OCI-LY3 (cell line): Measurements from ENCODE around the gene HELT.

Source experiments
- H2AFZ ChIP-seq: fragments of 200-600, 300-600 bp; shearing (Covaris generic); 2 replicates; pipeline ENCODE4 v1.6.0; 2014; ENCODE audit warnings: antibody characterized with exemption, low read depth, low read length
- H3K27ac ChIP-seq: fragments of 200-600, 300-600 bp; sonication (generic); 2 replicates; pipeline ENCODE4 v1.5.1; 2014; ENCODE audit warnings: mild to moderate bottlenecking, low read length, moderate library complexity, mixed read lengths
- H3K27me3 ChIP-seq: fragments of 200-600, 300-600 bp; sonication (generic); 2 replicates; pipeline ENCODE4 v1.6.1; 2014; ENCODE audit warnings: low read depth, low read length, mixed read lengths
- H3K36me3 ChIP-seq: fragments of 200-600, 300-600 bp; sonication (generic); replicated peaks from 2 replicates; pipeline ENCODE3; 2014; ENCODE audit warnings: low read depth, low read length, mixed read lengths
- H3K4me1 ChIP-seq: fragments of 300-600, 200-600 bp; sonication (generic); 2 replicates; pipeline ENCODE4 v1.6.1; 2014; ENCODE audit warnings: low read length, mixed read lengths
- H3K4me2 ChIP-seq: fragments of 200-600, 300-600 bp; sonication (generic); 2 replicates; pipeline ENCODE4 v1.6.1; 2014; ENCODE audit warnings: low read length, mixed read lengths
- H3K4me3 ChIP-seq: fragments of 300-600, 200-600 bp; sonication (generic); 2 replicates; pipeline ENCODE4 v1.5.1; 2014; ENCODE audit warnings: antibody characterized with exemption, mild to moderate bottlenecking, low read length, moderate library complexity
- H3K79me2 ChIP-seq: fragments of 300-600, 200-600 bp; shearing (Covaris generic); 2 replicates; pipeline ENCODE4 v1.6.1; 2014; ENCODE audit warnings: mild to moderate bottlenecking, low read length, mixed read lengths
- H3K9ac ChIP-seq: fragments of 300-600, 200-600 bp; shearing (Covaris generic); 2 replicates; pipeline ENCODE4 v1.6.0; 2014; ENCODE audit warnings: mild to moderate bottlenecking, low read length, moderate library complexity
- H3K9me3 ChIP-seq: fragments of 200-600, 300-600 bp; shearing (Covaris generic); 2 replicates; pipeline ENCODE4 v1.6.1; 2014; ENCODE audit warnings: low read length, mixed read lengths; ENCODE audit not compliant: insufficient read depth
- H4K20me1 ChIP-seq: fragments of 200-600, 300-600 bp; sonication (generic); 2 replicates; pipeline ENCODE4 v1.6.1; 2016; ENCODE audit warnings: low read length, mixed read lengths; ENCODE audit not compliant: insufficient read depth
- EZH2phosphoT487 ChIP-seq: fragments of 200-600 bp; shearing (Covaris generic); IDR thresholded peaks from 2 replicates; pipeline ENCODE4 v1.6.1; 2018; ENCODE audit warnings: antibody characterized with exemption, mixed run types, low read depth
- TF ChIP-seq, protein P1 (sequence below): fragments of 200-600, 300-600 bp; sonication (generic); IDR thresholded peaks from 2 replicates; pipeline ENCODE4 v1.5.1; 2014; ENCODE audit warnings: antibody characterized with exemption, low read length, low read depth

Gene HELT

DNA sequence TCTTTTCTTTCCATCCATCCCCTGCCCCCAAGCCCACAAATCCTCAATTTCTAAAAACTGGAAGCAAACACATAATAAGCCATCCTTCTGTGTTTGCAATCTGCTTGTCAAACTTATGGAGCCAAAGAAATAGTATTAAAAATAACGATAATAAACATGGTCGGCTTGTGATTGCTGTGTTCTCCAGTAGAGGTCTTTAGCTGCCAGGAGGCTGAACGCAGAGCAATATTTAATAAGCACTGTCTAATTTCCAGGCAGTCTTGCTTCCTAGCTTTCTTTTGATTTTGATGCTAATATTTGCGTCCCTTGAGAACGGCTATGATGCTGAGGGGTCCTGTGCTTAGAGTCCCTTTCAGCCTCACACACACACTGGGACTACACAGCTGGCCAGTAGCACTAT, 3.2 kb upstream of the HELT start:
- Histone ChIP-seq H3K79me2 (no peaks in the 10 kb centered on the region), H3K9me3 (no peaks in the 10 kb centered on the region), H4K20me1 (no peaks in the 10 kb centered on the region), H3K36me3 (no peaks in the 10 kb centered on the region), H3K9ac (no peak overlapping the region), H3K4me1 (no peaks in the 10 kb centered on the region), H3K27me3 (no peaks in the 10 kb centered on the region), H3K4me3 (no peak overlapping the region), H2AFZ (no peak overlapping the region), H3K27ac (no peak overlapping the region), H3K4me2 (no peak overlapping the region)
- no peak for TF ChIP-seq EZH2phosphoT487
- TF ChIP-seq, protein P1, sequence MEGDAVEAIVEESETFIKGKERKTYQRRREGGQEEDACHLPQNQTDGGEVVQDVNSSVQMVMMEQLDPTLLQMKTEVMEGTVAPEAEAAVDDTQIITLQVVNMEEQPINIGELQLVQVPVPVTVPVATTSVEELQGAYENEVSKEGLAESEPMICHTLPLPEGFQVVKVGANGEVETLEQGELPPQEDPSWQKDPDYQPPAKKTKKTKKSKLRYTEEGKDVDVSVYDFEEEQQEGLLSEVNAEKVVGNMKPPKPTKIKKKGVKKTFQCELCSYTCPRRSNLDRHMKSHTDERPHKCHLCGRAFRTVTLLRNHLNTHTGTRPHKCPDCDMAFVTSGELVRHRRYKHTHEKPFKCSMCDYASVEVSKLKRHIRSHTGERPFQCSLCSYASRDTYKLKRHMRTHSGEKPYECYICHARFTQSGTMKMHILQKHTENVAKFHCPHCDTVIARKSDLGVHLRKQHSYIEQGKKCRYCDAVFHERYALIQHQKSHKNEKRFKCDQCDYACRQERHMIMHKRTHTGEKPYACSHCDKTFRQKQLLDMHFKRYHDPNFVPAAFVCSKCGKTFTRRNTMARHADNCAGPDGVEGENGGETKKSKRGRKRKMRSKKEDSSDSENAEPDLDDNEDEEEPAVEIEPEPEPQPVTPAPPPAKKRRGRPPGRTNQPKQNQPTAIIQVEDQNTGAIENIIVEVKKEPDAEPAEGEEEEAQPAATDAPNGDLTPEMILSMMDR = no peak

GRCh38 chr4:185016101-185016940, 2.0 kb upstream of the HELT start:
- Histone ChIP-seq H4K20me1 (no peaks in the 10 kb centered on the region), H3K4me3 (no peak overlapping the region), H3K4me1 (no peaks in the 10 kb centered on the region), H3K4me2 (no peak overlapping the region), H3K9me3 (no peaks in the 10 kb centered on the region), H3K27me3 (no peaks in the 10 kb centered on the region), H3K79me2 (no peaks in the 10 kb centered on the region), H3K9ac (no peak overlapping the region), H3K27ac (no peak overlapping the region), H2AFZ (no peak overlapping the region), H3K36me3 (no peaks in the 10 kb centered on the region)
- no peak for TF ChIP-seq EZH2phosphoT487
- TF ChIP-seq, protein P1 = no peak

- Histone ChIP-seq H3K79me2 (no peaks in the 10 kb centered on the region), H3K4me3 (no peak overlapping the region), H4K20me1 (no peaks in the 10 kb centered on the region), H3K36me3 (no peaks in the 10 kb centered on the region), H3K4me2 (no peak overlapping the region), H3K9me3 (no peaks in the 10 kb centered on the region), H2AFZ (no peak overlapping the region), H3K9ac (no peak overlapping the region), H3K27me3 (no peaks in the 10 kb centered on the region), H3K4me1 (no peaks in the 10 kb centered on the region), H3K27ac (no peak overlapping the region)
- TF ChIP-seq, protein P1 = no peak
- TF ChIP-seq EZH2phosphoT487 = no peak
Observed at GRCh38 chr4:185016946-185017758, 1.1 kb upstream of the HELT start.

- TF ChIP-seq, protein P1 = no peak
- no peak for TF ChIP-seq EZH2phosphoT487
- Histone ChIP-seq H3K79me2 (no peaks in the 10 kb centered on the region), H3K27ac (no peak overlapping the region), H3K36me3 (no peaks in the 10 kb centered on the region), H3K4me2 (no peak overlapping the region), H3K4me1 (no peaks in the 10 kb centered on the region), H4K20me1 (no peaks in the 10 kb centered on the region), H3K9ac (no peak overlapping the region), H3K9me3 (no peaks in the 10 kb centered on the region), H3K4me3 (no peak overlapping the region), H2AFZ (no peak overlapping the region), H3K27me3 (no peaks in the 10 kb centered on the region)
Observed at GRCh38 chr4:185018834-185019455, 655 bp downstream of the HELT start.
